Fibroblast of skin of left quadriceps (primary cell): ENCODE data around the gene EHD4.
A peak's percentile ranks its signal among the peaks of the same experiment; 100 is the strongest.

Source experiments
- DNase-seq, 2 experiments: peaks; one replicate each; pipeline ENCODE4 v3.0.0-alpha.2; 2013; ENCODE audit warnings: low read depth in 2 of 2

EHD4 gene

GRCh38 chr15:41994772-41995475 is 22.6 kb upstream of the EHD4 start:
- DNase-seq: no peak

DNA sequence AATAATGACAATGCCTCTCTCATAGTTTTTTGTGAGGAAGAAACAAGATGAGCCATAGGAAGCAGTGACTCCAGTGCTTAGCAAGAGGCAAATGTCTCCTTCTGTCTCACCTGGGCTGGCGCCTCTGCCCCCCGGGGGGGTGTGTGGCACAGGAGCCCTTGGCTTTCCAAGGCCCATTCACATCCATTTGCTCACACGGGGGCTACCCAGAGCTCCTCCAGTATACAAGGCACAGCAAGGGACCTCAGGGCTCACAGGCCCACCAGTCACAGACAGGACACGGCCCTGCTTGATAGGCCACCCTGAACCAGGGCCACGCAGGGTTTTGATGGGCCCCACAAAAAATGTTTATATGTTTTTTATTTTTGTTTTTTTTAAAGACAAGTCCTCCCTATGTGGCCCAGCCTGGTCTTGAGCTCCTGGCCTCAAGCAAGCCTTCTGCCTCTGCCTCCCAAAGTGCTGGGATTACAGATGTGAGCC is 21.9 kb upstream of the EHD4 start:
- no peak for DNase-seq

GRCh38 chr15:41993472-41994170 is 21.3 kb upstream of the EHD4 start:
- DNase-seq: no peak

DNA sequence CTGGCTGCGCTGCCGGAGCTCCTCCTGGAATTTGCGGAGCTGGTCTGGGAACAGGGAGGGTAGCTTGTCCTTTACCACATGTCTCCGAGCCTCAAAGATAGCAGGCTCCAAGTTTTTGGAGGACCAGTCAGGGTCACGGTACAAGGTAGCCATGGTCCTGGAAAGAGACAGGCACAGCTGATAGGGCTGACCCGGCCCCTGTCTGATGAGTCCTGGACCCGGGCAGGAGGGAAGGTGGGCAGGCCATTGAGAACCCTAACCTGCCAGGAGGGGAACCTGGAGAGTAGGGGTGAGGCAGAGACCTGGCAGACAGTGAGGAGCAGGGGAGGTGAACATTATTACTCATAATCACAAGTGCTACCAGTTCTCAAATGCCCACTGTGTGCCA is 20.4 kb upstream of the EHD4 start:
- DNase-seq: no peak

DNA sequence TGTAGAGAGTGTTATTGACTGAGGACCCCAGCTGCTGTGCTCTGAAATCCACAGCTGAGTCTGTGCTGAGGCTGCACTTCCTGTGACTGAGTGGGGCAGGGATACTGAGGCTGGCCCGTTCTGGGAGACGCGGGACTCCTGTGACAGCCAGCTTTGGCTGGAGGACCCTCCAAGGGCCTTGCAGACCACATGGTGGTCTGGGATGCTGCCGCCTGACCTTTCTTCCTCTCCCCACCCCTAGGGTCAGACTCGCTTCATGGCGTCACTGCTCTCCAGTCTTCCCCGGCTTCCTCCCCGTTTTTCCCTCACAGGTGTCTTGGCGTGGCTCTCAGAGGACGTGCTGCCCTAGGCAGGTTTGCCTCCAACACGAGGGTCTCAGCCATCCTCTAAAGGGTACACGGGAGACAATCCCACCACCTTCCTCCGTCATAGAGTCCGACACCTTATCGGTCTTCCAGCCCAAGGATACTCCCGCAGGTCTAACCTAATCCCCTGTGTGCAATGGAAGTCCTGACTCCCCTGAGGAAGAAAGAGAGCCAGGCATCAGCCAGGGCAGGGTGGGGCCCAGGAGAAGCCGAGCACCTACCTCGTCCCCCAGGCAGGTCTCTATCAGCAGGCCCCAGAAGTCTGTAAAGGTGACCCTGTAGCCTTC is 19.9 kb upstream of the EHD4 start:
- no peak for DNase-seq

DNA sequence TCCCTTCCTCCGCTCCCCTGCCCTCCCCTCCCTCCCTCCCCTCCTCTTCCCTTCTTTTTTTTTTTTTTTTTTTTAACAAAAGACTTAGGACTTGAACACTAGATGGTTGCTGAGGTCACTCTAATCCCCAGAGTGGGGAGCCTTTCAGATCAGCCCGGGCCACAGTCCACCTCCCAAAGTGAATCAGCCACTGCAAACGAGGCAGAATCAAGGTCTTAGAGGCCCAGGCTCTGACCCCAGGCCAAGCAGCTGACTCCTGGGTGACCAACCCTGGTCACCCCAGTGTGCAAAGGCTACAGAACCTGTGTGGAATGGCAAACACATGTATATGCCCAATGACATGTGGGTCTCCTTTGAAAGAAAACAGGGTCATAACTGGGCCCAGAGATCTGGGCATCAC is 18.3 kb upstream of the EHD4 start:
- no peak for DNase-seq

DNA sequence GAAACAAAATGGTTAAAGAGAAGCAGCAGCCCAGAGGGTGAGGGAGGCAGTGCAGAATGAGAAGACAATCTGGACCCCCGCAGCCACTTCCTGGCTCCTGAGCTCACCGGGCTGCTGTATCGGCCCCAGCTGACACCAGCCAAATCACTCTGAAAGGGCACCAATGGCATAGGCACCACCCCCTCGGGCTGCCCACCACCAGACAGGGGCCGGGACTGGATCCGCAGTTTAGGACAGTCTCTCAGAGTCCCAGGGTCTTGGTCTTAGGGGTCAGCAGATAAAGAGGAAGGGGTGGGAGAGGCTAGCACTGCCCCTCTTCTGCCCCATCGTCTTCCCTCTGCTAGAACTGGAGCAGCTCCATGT is 17.9 kb upstream of the EHD4 start:
- no peak for DNase-seq

DNA sequence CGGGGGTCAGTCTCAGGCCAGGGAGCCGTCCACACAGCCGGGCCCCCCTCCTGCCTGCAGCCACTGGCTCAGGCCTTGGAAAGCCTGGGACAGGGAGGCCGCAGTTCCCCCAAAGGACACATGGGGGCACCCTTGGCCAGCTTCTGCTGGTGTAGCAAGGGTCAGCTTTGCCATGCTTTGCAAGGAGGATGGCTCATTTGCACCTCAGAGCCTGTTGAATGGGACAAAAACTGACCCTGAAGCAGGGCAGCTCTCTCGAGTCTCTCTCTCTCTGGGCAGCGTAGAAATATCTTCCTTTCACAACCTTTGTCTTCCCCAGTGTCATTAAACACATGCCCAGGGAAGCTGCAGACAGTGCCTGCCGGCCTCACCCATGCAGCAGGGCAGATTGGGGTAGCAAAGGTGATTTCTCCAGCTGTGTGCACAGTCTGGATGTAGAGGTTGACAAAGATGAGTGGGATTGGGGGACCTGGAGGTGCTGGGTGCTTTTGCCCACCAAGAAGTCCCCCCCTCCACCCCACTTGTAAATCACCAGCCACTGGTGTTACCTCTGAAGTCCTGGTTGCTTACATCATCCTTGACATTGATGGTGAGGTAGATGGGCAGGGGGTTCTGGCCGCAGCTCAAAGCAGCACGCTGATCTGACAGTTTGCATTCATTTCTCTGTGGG is 17.4 kb upstream of the EHD4 start:
- peak; percentile 20 to 34 for DNase-seq

GRCh38 chr15:41988896-41989572 is 16.7 kb upstream of the EHD4 start:
- no peak for DNase-seq

DNA sequence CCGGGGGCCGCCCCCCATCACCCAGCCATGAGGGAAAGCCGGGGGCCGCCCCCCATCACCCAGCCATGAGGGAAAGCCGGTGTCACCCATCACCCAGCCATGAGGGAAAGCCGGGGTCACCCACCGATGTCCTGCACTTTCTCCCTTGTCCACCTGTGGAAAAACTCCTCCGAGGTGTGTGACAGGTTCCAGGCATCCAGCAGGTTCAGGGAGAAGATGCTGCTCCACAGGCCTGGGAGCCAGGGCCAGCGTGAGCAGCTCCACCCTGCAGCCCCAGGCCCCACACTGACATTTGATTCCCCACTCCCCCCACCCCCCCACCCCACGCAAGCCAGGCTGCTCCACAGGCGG is 15.5 kb upstream of the EHD4 start:
- no peak for DNase-seq

DNA sequence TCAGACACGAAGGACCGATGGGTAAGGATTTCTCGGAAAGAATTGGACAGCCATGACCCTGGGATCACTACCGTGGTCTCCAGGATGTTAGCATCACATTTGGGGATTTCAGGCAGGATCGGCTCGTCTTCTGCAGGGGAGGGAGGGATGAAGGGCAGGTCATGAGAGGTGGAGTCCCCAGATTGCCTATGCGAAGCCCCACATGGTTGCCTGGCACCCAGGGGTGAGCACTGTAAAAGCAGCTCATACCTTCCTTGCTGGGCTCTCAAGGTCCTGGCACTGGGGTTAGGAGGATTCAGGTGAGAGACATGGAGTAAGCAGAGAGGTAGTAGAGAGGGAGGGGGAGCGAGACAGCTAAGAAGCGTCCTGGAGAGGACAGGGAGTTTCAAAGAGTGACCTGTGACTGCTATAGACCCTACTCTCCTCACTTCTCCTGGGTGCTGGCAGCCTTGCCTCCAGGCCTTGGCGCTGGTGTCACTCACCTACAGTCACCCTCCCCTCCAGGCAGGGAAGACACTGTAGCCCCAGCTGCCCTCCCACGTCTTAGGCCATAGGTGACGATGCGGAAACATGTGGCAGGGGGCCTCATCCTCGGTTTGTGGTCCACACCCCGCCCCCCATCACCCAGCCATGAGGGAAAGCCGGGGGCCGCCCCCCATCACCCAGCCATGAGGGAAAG is 15.0 kb upstream of the EHD4 start:
- no peak for DNase-seq

- no peak for DNase-seq
Observed at GRCh38 chr15:41985236-41986160, 13.1 kb upstream of the EHD4 start.

- no peak for DNase-seq
Observed at GRCh38 chr15:41984622-41985021, 12.3 kb upstream of the EHD4 start.

DNA sequence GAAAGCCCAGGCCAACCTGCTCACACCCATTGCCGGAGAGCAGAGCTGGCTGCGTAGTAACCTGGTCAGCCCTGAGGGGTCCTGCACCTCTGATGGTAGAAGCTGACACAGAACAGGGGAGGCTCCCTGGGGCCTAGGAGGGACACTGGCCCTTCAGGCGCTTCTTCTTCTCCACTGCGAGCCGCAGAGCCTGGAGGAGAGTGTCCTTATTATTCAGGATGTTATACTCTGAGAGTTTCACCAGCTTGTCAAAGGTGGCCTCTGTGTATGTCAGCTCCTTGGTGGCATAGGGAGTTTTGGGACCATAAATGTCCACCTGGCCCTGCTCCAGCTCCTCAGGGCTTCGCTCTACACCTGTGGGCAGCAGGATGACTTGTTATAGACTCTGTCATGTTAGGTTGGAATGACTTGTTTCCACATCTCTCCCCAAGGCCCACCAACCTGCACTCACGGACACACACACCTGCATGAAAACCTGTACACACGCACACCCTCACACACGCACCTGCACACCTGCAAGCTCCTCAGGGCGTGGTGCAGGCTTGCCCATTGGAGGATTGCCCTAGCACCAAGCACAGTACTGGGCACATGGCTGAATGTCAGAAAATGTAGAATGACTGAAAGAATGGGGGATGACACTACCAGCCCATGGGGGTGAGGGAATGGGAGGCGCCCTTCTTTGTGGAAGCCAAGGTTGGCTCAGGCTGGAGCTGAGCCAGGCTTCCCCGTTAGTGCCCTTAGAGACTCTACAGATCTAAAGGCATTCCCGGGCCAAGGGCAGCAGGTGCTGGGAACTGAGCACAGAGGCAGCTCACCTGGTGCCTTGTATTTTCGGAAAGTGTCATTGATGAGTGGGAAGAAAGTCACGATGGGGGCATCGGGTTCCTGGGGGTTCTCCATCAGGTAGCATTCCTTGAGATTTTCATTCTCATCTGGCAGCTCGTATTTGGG is 11.5 kb upstream of the EHD4 start:
- no peak for DNase-seq

- no peak for DNase-seq
Observed at GRCh38 chr15:41983221-41983620, 10.9 kb upstream of the EHD4 start.

GRCh38 chr15:41982133-41982930 is 10.0 kb upstream of the EHD4 start:
- no peak for DNase-seq

- DNase-seq: no peak
Observed at GRCh38 chr15:41981371-41982132, 9.2 kb upstream of the EHD4 start.
